ENCODE data around the gene PRKG1. TPM values are rescaled to one million over a fixed set of nuclear protein-coding genes. Genes with fewer than 3 reads are reported as not detected.

The PRKG1 gene
- total RNA-seq, 4 donors from 2014 or later, result 0.63 to 4.3 (median 2.1) TPM

DNA sequence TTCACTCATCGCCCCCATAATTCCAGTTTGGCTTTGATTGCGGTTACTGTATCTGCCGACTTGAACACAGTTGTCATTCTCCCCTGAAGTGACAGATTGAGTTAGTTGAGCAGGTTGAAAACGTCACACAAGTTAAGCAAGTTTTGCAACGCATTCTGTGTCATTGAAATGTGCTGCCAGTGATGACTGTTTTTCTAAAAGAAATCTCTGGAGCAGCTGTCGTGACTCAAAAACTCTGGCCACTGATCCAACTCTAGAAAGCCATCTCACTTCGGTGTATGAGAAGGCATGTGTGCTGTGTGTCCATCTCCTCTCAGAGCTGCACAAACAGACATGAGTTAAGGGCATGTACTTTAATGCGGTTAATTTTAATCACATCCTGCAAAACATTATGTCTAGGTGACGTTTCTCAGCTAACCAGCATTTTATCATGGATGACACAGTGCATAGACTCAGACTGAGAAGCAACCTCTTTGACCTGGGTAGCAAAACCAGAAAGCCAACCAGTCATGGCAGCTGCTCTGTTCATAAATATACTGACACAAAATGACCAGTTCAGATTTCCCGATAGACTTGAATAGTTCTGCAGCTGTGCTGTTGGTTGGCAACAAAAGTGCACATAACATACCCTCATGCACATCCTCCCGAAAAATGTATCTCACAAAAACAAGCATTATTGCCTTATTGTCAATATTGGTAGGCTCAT lies 555.8 kb downstream of the PRKG1 start:
- WGBS, 2 donors, result 63 to 66% methylated on average over 11 of the region's 11 CpGs
- intact Hi-C loops (cut with DNase I; ENCODE audit: low total_unique reads), result no loop called here
- no peak overlapping the region for H3K4me3 ChIP-seq (ENCODE audit: low read depth, poor library complexity, severe bottlenecking)
- peak in 1 of 2 donors; percentile 32 for DNase-seq (ENCODE audit: low spot score in 2 of 2)
- TF ChIP-seq POLR2A (IDR thresholded peaks at IDR 0.05), result no peak
- TF ChIP-seq, protein P1, sequence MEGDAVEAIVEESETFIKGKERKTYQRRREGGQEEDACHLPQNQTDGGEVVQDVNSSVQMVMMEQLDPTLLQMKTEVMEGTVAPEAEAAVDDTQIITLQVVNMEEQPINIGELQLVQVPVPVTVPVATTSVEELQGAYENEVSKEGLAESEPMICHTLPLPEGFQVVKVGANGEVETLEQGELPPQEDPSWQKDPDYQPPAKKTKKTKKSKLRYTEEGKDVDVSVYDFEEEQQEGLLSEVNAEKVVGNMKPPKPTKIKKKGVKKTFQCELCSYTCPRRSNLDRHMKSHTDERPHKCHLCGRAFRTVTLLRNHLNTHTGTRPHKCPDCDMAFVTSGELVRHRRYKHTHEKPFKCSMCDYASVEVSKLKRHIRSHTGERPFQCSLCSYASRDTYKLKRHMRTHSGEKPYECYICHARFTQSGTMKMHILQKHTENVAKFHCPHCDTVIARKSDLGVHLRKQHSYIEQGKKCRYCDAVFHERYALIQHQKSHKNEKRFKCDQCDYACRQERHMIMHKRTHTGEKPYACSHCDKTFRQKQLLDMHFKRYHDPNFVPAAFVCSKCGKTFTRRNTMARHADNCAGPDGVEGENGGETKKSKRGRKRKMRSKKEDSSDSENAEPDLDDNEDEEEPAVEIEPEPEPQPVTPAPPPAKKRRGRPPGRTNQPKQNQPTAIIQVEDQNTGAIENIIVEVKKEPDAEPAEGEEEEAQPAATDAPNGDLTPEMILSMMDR (IDR thresholded peaks at IDR 0.05), result no peak

DNA sequence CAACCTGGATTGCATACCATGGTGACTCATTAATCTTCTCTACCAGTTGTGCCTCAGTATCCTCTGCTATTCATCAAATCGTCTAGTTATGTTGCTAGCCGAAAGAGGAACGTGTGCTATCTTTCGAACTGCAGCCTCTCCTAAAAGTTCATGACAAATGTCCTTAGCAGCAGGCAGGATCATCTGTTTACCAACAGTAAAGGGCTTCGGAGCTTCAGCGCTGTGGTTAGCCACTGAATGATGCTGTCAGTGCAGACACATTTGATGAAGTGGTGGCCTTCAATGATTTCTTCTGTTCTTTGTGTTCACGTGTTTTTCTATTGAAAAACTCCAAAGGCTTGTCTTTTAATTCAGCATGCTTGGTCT lies 556.3 kb downstream of the PRKG1 start:
- WGBS, 2 donors, result 74 to 75% methylated on average over 7 of the region's 7 CpGs
- TF ChIP-seq, protein P1 (IDR thresholded peaks at IDR 0.05), result no peak
- no peak for TF ChIP-seq POLR2A (IDR thresholded peaks at IDR 0.05)
- DNase-seq (ENCODE audit: low spot score in 2 of 2), result no peak

DNA sequence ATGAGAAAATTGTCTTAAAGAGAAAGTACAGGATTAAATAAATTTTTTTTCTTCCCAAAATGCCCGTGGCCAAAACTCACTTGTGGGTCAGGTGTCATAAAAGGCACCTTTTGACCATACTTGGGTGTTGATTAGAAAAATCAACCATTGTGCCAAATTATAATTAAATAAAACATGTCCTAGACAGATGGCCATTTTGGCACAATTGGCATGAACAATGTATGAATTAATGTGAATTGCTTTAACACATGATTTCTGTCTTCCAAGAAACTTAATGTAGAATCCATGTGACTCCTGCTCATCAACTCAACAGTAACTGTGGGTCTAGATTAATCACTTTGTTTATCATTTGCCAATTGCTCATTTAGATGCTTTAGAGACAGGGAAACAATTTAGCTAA lies 561.1 kb downstream of the PRKG1 start:
- TF ChIP-seq, protein P1 (IDR thresholded peaks at IDR 0.05), result no peak
- TF ChIP-seq POLR2A (IDR thresholded peaks at IDR 0.05), result no peak
- no peak overlapping the region for H3K4me3 ChIP-seq (ENCODE audit: low read depth, poor library complexity, severe bottlenecking)
- no peak for DNase-seq (ENCODE audit: low spot score in 2 of 2)
- WGBS, 2 donors, result 89 to 92% methylated on average over 1 of the region's 1 CpG
- intact Hi-C loops (cut with DNase I; ENCODE audit: low total_unique reads), result no loop called here

More for the DNA sequence above, 556.3 kb downstream of the PRKG1 start:
- H3K4me3 ChIP-seq (ENCODE audit: low read depth, poor library complexity, severe bottlenecking), result no peak overlapping the region
- intact Hi-C loops (cut with DNase I; ENCODE audit: low total_unique reads), result no loop called here

DNA sequence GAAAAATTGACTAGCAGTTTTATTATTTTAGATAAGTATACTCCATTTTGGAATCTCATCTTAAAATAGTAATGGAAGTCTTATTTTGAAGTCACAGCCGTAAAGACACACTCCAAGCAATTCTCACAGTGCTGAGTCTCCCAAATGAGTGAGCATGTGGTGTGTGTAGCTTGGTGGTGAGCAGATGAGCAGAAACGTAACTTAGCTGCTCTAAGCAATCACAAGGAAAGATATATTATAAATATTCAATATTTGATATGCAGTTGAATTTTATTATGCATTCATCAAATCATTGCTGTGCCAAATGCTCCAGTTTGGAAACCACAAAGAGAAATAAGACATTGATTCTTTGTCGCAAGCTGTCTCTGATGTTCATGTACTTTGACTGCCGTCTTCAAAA lies 563.9 kb downstream of the PRKG1 start:
- no peak for TF ChIP-seq POLR2A (IDR thresholded peaks at IDR 0.05)
- TF ChIP-seq, protein P1 (IDR thresholded peaks at IDR 0.05), result no peak
- 80 to 87% methylated on average over 4 of the region's 4 CpGs for WGBS, 2 donors
- no peak overlapping the region for H3K4me3 ChIP-seq (ENCODE audit: low read depth, poor library complexity, severe bottlenecking)
- no peak for DNase-seq (ENCODE audit: low spot score in 2 of 2)
- intact Hi-C loops (cut with DNase I; ENCODE audit: low total_unique reads), result no loop called here

DNA sequence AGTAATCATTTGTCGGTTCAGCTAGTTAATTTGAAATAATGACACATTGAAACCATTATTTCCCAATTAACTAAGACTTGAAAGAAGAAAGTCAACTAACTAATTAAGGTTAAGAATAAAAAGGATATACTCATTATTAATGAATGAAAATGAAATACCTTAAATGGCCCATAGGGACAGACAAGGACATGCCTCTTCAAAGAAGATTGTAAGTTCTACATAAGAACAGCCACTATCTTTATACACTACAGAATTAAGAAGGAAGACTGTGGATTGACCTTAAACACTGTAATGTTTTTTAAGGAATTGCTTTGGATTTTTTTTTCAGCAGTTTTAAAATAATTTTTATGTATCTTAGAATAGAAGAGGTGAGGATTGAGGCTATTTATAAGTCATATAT lies 564.5 kb downstream of the PRKG1 start:
- TF ChIP-seq POLR2A (IDR thresholded peaks at IDR 0.05), result no peak
- TF ChIP-seq, protein P1 (IDR thresholded peaks at IDR 0.05), result no peak
- intact Hi-C loops (cut with DNase I; ENCODE audit: low total_unique reads), result no loop called here

More for the DNA sequence above, 564.5 kb downstream of the PRKG1 start:
- no peak overlapping the region for H3K4me3 ChIP-seq (ENCODE audit: low read depth, poor library complexity, severe bottlenecking)
- 59 to 78% methylated on average over 1 of the region's 1 CpG for whole genome bisulfite sequencing, 2 donors
- DNase-seq (ENCODE audit: low spot score in 2 of 2), result no peak
